Vagina (tissue), 2 donors: Measurements from ENCODE around the gene GLIPR1L1.

Experiments used
- CTCF ChIP-seq, 3 experiments: fragments of 450-650 bp in 2 of 3; fragments of 200-600 bp in 1 of 3; sonication (generic) in 1 of 3; IDR thresholded peaks; one replicate each; pipeline ENCODE4 v1.5.1; 2017 to 2019; ENCODE audit warnings: antibody characterized with exemption in 3 of 3, mild to moderate bottlenecking in 2 of 3, moderate library complexity in 2 of 3
- POLR2A ChIP-seq, 2 donors: fragments of 450-650 bp; IDR thresholded peaks; one replicate each; pipeline ENCODE4 v1.6.1; 2017; ENCODE audit warnings: antibody characterized with exemption in 2 of 2, mild to moderate bottlenecking in 2 of 2, moderate library complexity in 2 of 2

DNA sequence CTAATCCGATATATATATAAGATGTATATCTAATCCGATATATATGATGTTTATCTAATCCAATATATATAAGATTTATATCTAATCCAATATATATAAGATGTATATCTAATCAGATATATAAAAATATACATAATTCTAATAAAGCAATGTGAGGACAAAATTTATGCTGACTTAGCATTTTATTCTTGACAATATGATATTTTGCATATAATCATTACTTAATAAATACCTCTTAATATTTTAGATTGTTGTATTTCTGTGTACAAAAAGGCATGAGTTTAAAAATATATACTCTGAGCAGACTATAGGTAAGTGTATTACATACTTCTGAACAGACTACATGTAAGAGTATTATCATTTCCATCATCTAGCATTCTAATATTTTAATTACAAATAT, 75.4 kb downstream of the GLIPR1L1 start:
- TF ChIP-seq CTCF (IDR thresholded peaks at IDR 0.05) (no peak), POLR2A (IDR thresholded peaks at IDR 0.05) (no peak)
